ENCODE data around the gene CNR2.
"Not testable (repeated sequence)": the region's sequence is repeated elsewhere in the genome, so short reads cannot be mapped to it uniquely, and the experiment has no call there.

Gene CNR2

GRCh38 chr1:23913212-23913880 is at the start of gene CNR2:
TSS of gene CNR2 (minus strand) at chr1:23913362. CDS start at chr1:23875617, 37,745 bp downstream.
- no peak for DNase-seq
- in situ Hi-C loops (cut with HindIII; ENCODE audit: low pct_ligation_motif_present, low pct_unique_long_range_greater_than_20kb, low sequenced_read_pairs): no loop called here

GRCh38 chr1:23960291-23961020 is 47.3 kb upstream of the CNR2 start:
- peak; percentile 24 for DNase-seq
- in situ Hi-C loops (cut with HindIII; ENCODE audit: low pct_ligation_motif_present, low pct_unique_long_range_greater_than_20kb, low sequenced_read_pairs): loop anchor here (10.0 kb wide), 1 partner anchor 54 kb away; no protein-coding TSS in a partner anchor

- in situ Hi-C loops (cut with HindIII; ENCODE audit: low pct_ligation_motif_present, low pct_unique_long_range_greater_than_20kb, low sequenced_read_pairs): loop anchor here (10.0 kb wide), 1 partner anchor 55 kb away; no protein-coding TSS in a partner anchor
- peak; percentile 92 for DNase-seq
Measured at GRCh38 chr1:23959461-23960290, 46.5 kb upstream of the CNR2 start, which contains the start of gene PNRC2. TSS of gene PNRC2 (plus strand) at chr1:23959828. CDS start at chr1:23961458, 1,630 bp downstream.

GRCh38 chr1:23958810-23959460 is 45.8 kb upstream of the CNR2 start:
- in situ Hi-C loops (cut with HindIII; ENCODE audit: low pct_ligation_motif_present, low pct_unique_long_range_greater_than_20kb, low sequenced_read_pairs): no loop called here
- DNase-seq: peak; percentile 87

- DNase-seq; in situ Hi-C loops (cut with HindIII; ENCODE audit: low pct_ligation_motif_present, low pct_unique_long_range_greater_than_20kb, low sequenced_read_pairs): not testable (repeated sequence)
Measured at GRCh38 chr1:23958040-23958809, 45.1 kb upstream of the CNR2 start.

DNA sequence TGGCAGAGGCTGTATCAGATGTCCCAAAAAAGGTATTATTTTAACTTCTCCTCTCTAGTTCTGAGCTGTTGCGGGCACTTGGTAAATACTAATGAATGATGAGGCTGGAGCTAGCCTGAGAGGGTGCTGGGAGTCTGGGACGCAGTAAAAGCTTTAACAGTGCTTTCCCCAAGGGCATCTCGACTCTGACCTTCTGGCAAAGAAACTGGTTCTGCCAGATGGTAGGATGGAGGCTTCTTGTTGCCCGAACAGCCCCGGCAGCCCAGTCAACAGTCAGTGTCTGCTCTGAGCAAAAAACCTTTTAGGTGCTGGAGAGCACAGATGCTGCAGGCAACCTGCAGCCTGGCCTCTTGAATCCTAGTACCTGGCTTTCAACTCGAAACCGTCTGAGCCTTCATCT is 43.9 kb upstream of the CNR2 start:
- in situ Hi-C loops (cut with HindIII; ENCODE audit: low pct_ligation_motif_present, low pct_unique_long_range_greater_than_20kb, low sequenced_read_pairs): no loop called here
- no peak for DNase-seq

DNA sequence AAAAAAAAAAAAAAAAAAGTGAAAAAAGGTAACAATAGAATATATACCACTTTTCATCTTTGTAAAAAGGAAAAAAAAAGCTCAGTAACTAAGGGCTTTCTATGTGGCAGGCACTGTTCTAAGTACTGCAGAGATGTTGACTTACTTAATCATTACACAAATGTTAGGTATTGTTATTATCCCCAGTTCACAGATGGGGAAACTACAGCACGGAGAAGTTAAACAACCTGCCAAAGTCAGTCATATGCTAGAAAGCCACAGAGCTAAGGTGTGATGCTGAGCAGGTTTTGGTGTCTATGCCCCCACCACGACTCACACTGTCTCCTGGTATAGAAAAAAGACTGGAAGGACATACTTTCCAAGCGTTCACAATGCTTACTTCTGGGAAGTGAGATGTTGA is 39.9 kb upstream of the CNR2 start:
- DNase-seq: no peak
- in situ Hi-C loops (cut with HindIII; ENCODE audit: low pct_ligation_motif_present, low pct_unique_long_range_greater_than_20kb, low sequenced_read_pairs): no loop called here

DNA sequence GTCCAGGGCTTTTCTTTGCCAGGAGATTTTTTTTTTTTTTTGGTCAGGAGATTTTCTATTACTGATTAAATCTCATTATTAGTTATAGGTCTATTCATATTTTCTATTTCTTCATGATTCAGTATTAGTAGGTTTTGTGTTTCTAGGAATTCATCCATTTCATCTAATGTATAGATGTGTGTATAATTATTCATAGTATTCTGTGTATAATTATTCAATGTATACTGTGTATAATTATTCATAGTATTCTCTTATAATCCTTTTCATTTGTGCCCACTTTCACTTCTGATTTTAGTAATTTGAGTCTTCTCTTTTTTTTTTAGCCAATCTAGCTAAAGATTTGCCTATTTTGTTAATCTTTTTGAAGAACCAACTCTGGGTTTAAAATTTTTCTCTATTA is 34.2 kb upstream of the CNR2 start:
- in situ Hi-C loops (cut with HindIII; ENCODE audit: low pct_ligation_motif_present, low pct_unique_long_range_greater_than_20kb, low sequenced_read_pairs): no loop called here
- DNase-seq: no peak

DNA sequence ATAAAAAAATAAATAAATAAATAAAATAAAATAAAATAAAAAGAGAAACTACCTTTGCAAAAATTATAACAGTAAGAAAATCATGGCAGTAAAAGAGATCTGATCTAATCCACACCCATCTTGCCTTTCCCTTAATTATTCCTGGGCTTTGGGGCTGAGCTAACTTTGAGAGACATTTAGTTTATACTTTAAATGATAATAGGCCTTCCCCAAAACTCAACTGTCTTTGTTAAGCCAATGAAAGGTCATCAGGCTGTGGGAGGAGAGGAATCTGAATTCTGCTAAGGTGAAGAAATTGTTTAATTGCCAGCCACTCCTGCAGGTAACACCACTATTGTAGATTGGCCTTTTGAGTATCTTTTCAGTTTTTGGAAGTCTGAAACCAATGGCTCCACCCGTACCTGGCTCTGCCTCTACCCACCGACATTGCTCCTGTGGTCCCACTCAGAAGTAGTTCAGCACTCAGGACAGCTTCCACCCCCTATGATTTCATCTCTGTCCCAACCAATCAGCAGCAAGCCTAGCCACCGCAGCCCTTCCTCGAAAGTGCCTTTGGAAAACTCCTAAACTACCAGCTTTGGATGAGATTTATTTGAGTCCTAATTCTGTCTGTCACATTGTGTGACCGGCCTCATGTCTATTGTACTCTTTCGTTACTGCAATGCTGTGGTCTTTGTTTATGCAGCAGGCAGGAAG is 23.5 kb upstream of the CNR2 start:
- no peak for DNase-seq
- in situ Hi-C loops (cut with HindIII; ENCODE audit: low pct_ligation_motif_present, low pct_unique_long_range_greater_than_20kb, low sequenced_read_pairs): no loop called here

- in situ Hi-C loops (cut with HindIII; ENCODE audit: low pct_ligation_motif_present, low pct_unique_long_range_greater_than_20kb, low sequenced_read_pairs): no loop called here
- peak; percentile 59 for DNase-seq
Measured at GRCh38 chr1:23931491-23931880, 18.3 kb upstream of the CNR2 start.

DNA sequence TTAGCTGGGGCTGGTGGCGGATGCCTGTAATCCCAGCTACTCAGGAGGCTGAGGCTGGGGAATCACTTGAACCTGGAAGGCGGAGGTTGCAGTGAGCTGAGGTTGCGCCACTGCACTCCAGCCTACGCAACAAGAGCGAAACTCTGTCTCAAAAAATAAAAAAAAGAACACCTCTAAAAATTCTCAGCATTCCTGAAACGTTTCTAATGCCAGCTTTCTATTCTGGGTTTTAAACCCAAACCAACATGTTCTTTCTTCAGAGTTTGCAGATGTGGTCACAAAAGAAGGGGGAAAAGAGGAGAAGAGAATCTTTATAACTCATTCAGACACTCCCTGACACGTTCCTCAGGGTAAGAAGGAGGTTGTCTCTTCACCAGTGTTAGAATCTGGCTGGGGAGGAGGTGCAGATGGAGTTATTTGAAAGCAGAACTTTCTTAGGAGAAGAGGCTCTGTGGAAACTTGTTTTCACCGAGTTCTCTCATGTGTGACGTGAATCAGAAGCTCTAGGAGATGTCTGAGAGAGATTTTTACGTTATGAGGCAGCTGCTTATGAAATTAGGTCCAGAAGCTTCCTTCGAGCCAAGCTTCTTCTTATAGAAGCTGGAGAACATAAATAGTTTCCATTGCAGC is 17.8 kb upstream of the CNR2 start:
- DNase-seq: peak; percentile 88
- in situ Hi-C loops (cut with HindIII; ENCODE audit: low pct_ligation_motif_present, low pct_unique_long_range_greater_than_20kb, low sequenced_read_pairs): no loop called here

DNA sequence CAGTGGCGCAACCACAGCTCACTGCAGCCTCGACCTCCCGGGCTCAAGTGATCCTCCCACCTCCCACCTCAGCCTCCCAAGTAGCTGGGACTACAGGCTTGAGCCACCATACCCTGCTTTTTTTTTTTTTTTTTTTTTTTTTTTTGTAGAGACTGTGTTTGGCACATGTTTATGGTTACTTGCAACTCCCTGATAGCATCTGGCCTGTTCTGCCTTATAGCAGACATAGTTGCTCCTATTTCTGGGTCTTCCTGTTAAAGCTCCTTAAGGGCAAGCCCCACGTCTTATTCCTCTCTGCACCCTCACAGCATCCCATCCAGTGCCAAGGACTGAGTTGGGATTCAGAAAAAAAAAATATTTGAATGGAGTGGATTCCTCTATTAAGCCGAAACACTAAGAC is 17.1 kb upstream of the CNR2 start:
- in situ Hi-C loops (cut with HindIII; ENCODE audit: low pct_ligation_motif_present, low pct_unique_long_range_greater_than_20kb, low sequenced_read_pairs): no loop called here
- no peak for DNase-seq

DNA sequence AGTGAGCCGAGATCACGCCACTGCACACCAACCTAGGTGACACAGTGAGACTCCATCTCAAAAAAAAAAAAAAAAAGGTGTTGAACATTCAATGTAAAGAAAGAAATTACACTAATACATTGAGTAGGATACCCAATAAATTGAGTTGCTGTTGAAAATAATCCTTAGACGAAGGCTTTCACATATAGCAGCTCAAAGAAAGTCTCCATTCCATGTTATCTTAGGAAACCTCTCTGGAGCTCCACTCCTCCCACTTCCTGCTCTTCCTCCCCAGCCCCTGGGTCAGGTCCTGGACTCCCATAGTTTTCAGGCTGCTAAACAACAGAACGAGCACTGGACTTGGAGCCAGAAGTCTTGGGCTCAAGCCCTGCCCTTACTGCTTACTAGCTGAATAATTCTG is 15.6 kb upstream of the CNR2 start:
- no peak for DNase-seq
- in situ Hi-C loops (cut with HindIII; ENCODE audit: low pct_ligation_motif_present, low pct_unique_long_range_greater_than_20kb, low sequenced_read_pairs): no loop called here

GRCh38 chr1:23927097-23927496 is 13.9 kb upstream of the CNR2 start:
- DNase-seq: no peak
- in situ Hi-C loops (cut with HindIII; ENCODE audit: low pct_ligation_motif_present, low pct_unique_long_range_greater_than_20kb, low sequenced_read_pairs): no loop called here

DNA sequence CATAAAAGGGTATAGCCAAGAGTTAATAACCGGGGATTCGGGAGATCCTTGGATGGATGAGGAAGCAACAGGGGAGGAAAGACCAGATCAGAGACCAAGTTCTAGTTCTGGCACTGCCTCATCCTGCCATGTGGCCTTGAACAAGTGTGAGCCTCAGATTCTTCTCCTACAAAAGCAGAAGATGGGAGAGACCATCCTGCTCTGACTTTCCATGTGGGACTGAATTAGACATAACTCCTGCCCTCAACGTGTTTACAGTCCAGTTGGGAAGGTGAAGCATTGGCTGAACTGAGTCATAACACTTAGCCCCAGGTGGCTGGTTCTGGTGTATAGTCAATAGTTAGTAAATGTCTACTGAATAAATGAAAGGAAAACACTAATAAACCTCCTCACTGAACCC is 12.1 kb upstream of the CNR2 start:
- in situ Hi-C loops (cut with HindIII; ENCODE audit: low pct_ligation_motif_present, low pct_unique_long_range_greater_than_20kb, low sequenced_read_pairs): no loop called here
- DNase-seq: no peak

GRCh38 chr1:23924601-23925000 is 11.4 kb upstream of the CNR2 start:
- in situ Hi-C loops (cut with HindIII; ENCODE audit: low pct_ligation_motif_present, low pct_unique_long_range_greater_than_20kb, low sequenced_read_pairs): no loop called here
- DNase-seq: no peak

Measured in ACHN (cell line).